ENCODE measurements around the gene KLF4. TPM values are rescaled to one million over a fixed set of nuclear protein-coding genes. Genes with fewer than 3 reads are reported as not detected.
A peak's percentile ranks its signal among the peaks of the same experiment; 100 is the strongest.
"Not testable (repeated sequence)": the region's sequence is repeated elsewhere in the genome, so short reads cannot be mapped to it uniquely, and the experiment has no call there.

The KLF4 gene
- total RNA-seq, 2 donors from 2014 or later, result 12.5 to 22.7 TPM

DNA sequence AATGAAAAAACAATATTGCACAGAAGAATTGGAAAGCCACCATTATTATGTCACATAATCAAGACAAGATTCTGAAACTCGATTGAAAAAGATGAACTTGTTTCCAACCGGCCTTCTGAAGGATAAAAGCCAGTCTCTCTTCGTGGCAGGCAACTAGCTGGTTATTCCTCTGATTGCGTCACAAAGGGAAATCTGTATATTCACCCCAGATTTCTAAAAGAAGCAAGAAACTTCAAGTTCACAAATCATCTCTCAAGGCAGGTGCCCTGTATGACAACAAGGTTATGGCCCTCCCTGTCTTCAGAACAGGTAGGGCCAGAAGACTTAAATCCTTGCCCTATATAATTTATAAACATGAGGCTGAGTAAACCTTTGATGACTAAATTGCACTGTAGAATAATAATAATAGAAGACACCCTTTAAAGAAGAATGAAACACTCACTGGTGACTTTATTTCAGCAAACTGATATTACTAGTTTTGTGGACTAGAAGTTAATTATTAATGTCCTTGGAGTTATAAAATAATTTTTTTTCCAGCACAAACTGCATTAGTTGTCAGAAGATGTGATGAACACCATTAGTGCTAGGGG lies 2.9 kb upstream of the KLF4 start:
- TF ChIP-seq, protein P1, sequence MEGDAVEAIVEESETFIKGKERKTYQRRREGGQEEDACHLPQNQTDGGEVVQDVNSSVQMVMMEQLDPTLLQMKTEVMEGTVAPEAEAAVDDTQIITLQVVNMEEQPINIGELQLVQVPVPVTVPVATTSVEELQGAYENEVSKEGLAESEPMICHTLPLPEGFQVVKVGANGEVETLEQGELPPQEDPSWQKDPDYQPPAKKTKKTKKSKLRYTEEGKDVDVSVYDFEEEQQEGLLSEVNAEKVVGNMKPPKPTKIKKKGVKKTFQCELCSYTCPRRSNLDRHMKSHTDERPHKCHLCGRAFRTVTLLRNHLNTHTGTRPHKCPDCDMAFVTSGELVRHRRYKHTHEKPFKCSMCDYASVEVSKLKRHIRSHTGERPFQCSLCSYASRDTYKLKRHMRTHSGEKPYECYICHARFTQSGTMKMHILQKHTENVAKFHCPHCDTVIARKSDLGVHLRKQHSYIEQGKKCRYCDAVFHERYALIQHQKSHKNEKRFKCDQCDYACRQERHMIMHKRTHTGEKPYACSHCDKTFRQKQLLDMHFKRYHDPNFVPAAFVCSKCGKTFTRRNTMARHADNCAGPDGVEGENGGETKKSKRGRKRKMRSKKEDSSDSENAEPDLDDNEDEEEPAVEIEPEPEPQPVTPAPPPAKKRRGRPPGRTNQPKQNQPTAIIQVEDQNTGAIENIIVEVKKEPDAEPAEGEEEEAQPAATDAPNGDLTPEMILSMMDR (IDR thresholded peaks at IDR 0.05), result no peak
- Histone ChIP-seq H3K36me3 (replicated peaks in 1 of 2; ENCODE audit: insufficient read depth in 1 of 2, low read depth in 2 of 2) (no peaks in the 10 kb centered on the region), H3K4me3 (no peak overlapping the region), H3K4me1 (peaks cover 48% of the 10 kb centered on the region), H3K27me3 (no peaks in the 10 kb centered on the region), H3K27ac (no peak overlapping the region), H3K9me3 (no peaks in the 10 kb centered on the region)
- DNase-seq (no peak), ATAC-seq (no peak)
- intact Hi-C loops (cut with DNase I), result no loop called here
- 30 to 38% methylated on average over 4 of the region's 4 CpGs for WGBS, 2 donors

DNA sequence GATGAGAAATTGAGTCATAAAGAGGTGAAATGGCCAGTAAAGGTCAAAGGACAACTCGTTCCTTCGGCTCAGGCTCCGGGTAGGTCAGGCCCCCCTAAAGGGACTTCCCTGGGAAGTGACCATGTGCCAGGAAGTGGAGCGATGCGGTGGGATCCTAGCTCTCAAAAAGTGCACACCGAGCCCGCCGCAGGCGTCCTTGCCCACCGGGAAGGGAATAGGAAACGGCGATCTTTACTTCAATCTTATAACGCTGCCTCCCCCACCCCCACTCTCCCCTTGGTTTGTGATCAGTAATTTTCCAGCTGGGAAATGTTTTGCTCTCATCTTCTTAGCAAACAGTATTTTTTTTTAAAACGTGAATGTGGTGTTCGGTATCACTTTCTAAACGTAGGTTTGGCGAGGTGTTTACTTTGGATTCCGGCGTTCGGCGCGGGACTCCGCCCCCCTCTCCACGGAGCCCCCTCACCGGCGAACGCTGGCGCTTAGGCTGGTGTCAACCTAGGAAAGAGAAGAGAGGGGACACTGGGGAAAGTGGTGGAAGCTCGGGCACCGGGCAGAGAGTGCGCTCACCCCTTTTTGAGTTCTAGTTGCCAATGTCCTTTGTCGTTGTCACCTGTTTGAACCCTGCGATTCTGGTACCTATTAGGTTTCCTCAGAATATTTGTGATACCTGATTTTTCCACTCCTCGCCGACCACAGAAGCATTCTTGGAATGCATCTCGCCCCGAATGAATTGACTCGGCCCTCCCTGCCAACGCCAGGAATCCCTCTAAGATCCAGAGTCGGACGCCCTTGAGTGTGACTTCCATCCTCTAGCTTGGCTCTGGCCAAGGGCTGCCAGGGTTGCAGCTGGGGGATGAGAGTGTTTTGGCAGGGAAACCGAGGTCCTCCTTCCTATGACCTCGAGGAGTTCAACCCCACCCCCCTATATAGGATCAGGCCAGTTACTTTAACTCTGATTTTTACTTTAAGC lies 1.8 kb upstream of the KLF4 start:
- no peak for TF ChIP-seq POLR2A (IDR thresholded peaks at IDR 0.05)
- TF ChIP-seq, protein P1 (IDR thresholded peaks at IDR 0.05), result no peak
- Histone ChIP-seq H3K9me3 (no peaks in the 10 kb centered on the region), H3K4me1 (peaks cover 53% of the 10 kb centered on the region), H3K27me3 (no peaks in the 10 kb centered on the region), H3K27ac (no peak overlapping the region), H3K36me3 (replicated peaks in 1 of 2; ENCODE audit: insufficient read depth in 1 of 2, low read depth in 2 of 2) (no peaks in the 10 kb centered on the region), H3K4me3 (no peak overlapping the region)
- 15 to 19% methylated on average over 43 of the region's 43 CpGs for WGBS, 2 donors
- DNase-seq (peak; percentile 17 to 31 (median 22)), ATAC-seq (no peak)
- intact Hi-C loops (cut with DNase I), result no loop called here

DNA sequence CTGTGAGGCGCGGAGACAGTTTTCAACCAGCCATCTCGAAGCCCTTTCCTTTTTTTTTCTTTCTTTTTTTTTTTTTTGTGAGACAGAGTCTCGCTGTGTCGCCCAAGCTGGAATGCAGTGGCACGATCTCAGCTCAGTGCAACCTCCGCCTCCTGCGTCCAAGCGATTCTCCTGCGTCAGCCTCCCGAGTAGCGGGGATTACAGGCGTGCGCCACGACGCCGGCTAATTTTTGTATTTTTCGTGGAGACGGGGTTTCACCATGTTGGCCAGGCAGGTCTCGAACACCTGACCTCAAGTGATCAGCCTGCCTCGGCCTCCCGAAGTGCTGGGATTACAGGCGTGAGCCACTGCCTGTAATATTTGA lies 1.0 kb upstream of the KLF4 start:
- ATAC-seq; intact Hi-C loops (cut with DNase I): not testable (repeated sequence)
- WGBS, 2 donors, result 6 to 15% methylated on average over 23 of the region's 23 CpGs

DNA sequence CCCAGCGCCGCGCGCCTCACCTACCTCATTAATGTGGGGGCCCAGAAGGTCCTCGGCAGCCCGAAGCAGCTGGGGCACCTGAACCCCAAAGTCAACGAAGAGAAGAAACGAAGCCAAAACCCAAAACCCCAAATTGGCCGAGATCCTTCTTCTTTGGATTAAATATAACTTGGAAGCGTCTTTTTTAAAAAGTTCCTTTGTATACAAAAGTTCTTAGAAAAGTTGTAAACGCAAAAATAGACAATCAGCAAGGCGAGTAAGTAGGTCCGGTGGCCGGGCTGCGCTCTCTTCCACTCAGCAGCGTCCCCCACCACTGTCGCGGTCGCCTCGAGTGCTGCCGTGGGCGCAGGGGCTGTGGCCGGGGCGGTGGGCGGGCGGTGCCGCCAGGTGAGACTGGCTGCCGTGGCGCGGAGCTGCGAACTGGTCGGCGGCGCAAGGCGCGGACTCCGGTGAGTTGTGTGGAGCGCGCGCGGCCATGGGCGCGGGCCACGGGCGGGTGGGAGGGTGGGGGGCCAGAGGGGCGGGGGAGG lies 360 bp downstream of the KLF4 start:
- no peaks in the 10 kb centered on the region for H3K36me3 ChIP-seq (replicated peaks in 1 of 2; ENCODE audit: insufficient read depth in 1 of 2, low read depth in 2 of 2)
- H3K27ac ChIP-seq, result peak overlapping the region; percentile 43 to 75 (median 69)
- peak overlapping the region; percentile 24 to 31 for H3K4me3 ChIP-seq
- H3K9me3 ChIP-seq, result no peaks in the 10 kb centered on the region
- TF ChIP-seq, protein P1 (IDR thresholded peaks at IDR 0.05), result no peak
- TF ChIP-seq POLR2A (IDR thresholded peaks at IDR 0.05), result no peak
- peaks cover 53% of the 10 kb centered on the region for H3K4me1 ChIP-seq
- DNase-seq (no peak), ATAC-seq (peak; percentile 40)
- WGBS, 2 donors, result 1 to 2% methylated on average over 20 to 39 of the region's 46 CpGs
- intact Hi-C loops (cut with DNase I), result loop anchor here (10.0 kb wide), 1 partner anchor 786 kb away; no protein-coding TSS in a partner anchor
- H3K27me3 ChIP-seq, result no peaks in the 10 kb centered on the region

More for the DNA sequence above, 1.0 kb upstream of the KLF4 start:
- H3K27ac ChIP-seq, result peak overlapping the region in 2 of 4 donors; percentile 43 to 65
- H3K36me3 ChIP-seq (replicated peaks in 1 of 2; ENCODE audit: insufficient read depth in 1 of 2, low read depth in 2 of 2); H3K9me3 ChIP-seq; H3K4me3 ChIP-seq; H3K27me3 ChIP-seq: not testable (repeated sequence)
- DNase-seq, result peak; percentile 22 to 45 (median 32)
- peaks cover 53% of the 10 kb centered on the region for H3K4me1 ChIP-seq

Data from body of pancreas (tissue), 4 donors.